ENCODE measurements around the gene MRPS17.

MRPS17 gene

GRCh38 chr7:55951637-55952351, at the start of gene MRPS17:
Gene MRPS17, plus strand, starts transcription at chr7:55951877. Its CDS starts 1,319 bp downstream, at chr7:55953196.
- DNase-seq = peak; percentile 34 to 93 (median 82)

GRCh38 chr7:55903985-55904759, 47.5 kb upstream of the MRPS17 start:
- DNase-seq = no peak

GRCh38 chr7:55912748-55913158, 38.9 kb upstream of the MRPS17 start:
- peak in 4 of 51 donors; percentile 1 to 33 (median 4) for DNase-seq

- DNase-seq = no peak
These were observed 33.9 kb upstream of the MRPS17 start for GRCh38 chr7:55917771-55918170.

DNA sequence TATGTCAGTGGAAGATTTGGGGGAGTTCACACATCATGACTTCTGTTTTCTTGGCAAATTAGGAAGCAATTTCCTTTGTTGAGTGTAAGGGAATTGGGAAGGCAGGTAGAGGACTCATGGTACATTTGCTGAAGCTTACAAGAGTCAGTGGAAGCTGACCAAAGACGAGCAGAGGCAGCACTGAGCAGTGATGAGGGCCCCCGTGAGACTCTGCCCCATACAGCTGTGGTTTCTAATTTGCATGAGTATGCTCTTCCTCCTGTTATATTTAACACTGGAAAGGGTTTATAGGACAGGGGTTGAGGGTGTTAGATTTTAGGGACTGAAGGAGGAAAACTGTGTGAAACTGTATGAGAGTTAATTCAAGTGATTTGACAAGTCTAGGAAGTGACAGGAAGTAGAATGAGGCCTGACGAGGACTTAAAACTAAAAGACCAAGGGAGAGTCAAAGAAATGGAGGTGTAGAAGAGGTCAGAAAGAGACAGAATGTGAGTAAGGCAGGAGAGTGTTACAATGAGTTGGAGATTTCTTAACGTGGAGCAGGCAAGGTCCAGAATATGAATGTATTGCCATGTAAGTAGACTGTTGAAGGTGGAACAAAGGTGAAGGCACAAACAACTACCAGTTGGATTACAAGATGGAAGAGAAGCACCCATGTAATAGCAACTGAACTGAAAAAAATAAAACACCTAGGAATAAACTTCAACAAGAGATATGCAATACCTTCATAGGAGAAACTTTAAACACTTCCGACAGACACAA, 23.5 kb upstream of the MRPS17 start:
- no peak for DNase-seq

GRCh38 chr7:55931421-55932151, 20.1 kb upstream of the MRPS17 start:
- no peak for DNase-seq

- no peak for DNase-seq
These were observed 12.1 kb upstream of the MRPS17 start for GRCh38 chr7:55939514-55940123.

DNA sequence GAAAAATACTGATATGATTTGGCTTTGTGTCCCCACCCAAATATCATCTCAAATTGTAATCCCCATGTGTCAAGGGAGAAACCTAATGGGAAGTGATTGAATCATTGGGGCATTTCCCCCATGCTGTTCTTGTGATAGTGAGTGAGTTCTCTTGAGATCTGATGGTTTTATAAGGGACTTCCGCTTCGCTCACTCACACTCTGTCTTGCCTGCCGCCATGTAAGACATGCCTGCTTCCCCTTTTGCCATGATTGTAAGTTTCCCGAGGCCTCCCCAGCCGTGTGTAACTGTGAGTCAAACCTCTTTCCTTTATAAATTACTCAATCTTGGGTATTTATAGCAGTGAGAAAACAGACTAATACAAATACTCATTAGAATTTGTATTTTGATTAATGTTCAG, 5.1 kb upstream of the MRPS17 start:
- no peak for DNase-seq

- DNase-seq = peak in 1 of 51 donors; percentile 9
These were observed 635 bp downstream of the MRPS17 start for GRCh38 chr7:55952352-55952671.

- no peak for DNase-seq
These were observed 2.2 kb downstream of the MRPS17 start for GRCh38 chr7:55953707-55954475.

- no peak for DNase-seq
These were observed 5.5 kb downstream of the MRPS17 start for GRCh38 chr7:55957190-55957589.

- DNase-seq = no peak
These were observed 10.3 kb downstream of the MRPS17 start for GRCh38 chr7:55962014-55962413.

GRCh38 chr7:55963584-55964168, 12.0 kb downstream of the MRPS17 start:
- DNase-seq = peak in 1 of 51 donors; percentile 33

DNA sequence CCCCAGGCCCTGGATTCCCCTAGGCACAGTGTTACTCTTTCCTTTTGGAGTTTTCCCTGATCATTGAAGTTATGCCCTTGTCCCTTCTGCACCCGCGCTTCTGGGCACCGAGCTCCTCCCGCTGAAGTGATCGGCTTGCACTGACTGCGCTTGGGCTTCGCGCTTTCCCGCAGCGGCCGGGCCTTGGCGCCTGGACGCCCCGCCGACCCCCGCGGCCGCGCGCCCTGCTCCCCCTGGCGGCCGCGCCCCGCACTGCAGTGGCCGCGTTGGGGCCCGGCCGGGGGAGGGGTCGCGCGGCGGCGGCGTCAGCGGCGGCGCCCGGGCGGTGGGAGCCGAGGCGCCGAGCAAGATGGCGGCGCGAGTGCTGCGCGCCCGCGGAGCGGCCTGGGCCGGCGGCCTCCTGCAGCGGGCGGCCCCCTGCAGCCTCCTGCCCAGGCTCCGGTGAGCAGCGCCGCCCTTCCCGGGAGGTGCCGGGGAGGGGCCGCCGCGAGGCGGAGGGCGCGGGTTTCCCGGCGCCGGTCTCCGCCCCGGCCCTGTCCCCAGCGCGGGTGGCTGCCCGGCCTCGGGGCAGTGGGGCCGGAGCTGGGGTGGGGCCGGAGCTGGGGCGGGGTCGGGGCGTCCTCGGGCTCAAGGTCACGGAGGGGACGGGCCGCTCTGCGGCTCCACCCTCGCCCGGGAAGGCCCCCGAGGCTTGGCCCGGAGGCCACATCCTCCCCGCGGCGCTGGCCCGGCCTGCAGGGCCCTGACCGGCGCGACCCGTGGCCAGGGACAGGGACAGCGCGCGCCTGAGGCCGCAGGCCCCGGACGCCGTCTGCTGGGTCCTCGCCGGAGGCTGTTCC, 12.8 kb downstream of the MRPS17 start, which contains the start of gene NIPSNAP2:
NIPSNAP2 (plus strand) TSS at position 325 of the 839 bp plus-strand sequence; CDS start at position 350, 25 bp downstream.
- DNase-seq = peak in 49 of 51 donors; percentile 27 to 80 (median 59)

DNA sequence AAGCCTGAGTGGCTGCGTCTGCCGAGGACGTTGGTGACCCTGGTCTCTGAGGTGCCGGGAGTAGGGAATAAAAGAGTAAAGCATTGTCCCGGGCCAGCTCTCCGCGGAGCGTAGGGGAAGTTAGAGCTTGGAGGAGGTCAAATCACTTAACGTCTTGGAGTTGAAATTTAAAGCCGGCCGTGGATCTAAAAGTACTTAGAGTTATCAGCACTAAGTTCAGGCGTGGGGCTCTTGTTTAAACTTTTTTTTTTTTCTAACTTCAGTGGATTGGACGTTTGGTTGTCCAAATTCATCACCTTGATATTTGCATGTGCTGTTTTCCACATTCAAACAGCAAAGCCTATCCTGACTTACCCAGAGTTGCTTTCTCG, 13.4 kb downstream of the MRPS17 start:
- peak in 2 of 51 donors; percentile 52 to 63 for DNase-seq

GRCh38 chr7:55965805-55966421, 14.2 kb downstream of the MRPS17 start:
- DNase-seq = peak in 27 of 51 donors; percentile 2 to 52 (median 16)

- DNase-seq = no peak
These were observed 15.2 kb downstream of the MRPS17 start for GRCh38 chr7:55966851-55967250.

DNA sequence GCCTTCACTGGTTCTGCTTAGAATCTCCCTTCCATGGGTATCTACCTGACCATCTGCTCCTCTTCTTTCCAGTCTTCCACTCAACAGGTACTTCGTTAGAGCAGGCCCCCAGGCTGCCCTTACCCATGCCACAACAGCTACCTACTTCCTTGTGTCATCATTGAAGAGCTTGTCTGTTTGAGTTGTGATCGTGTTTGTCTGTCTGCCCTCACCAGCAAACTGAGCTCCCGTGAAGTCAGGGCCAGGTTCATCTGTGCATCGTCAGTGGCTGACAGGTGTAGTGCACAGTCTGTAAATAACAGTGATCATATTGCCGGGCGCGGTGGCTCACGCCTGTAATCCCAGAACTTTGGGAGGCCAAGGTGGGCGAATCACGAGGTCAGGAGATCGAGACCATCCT, 17.7 kb downstream of the MRPS17 start:
- DNase-seq = no peak

Measured in hypothalamus (tissue), 51 donors.